GM12878 (cell line): ENCODE measurements around the gene LRRC47. TPM values are rescaled to one million over a fixed set of nuclear protein-coding genes. Genes with fewer than 3 reads are reported as not detected.

Experiments used
- ATAC-seq: fragments of 200-7000 bp; cut with Tn5 transposase; 3 replicates; pipeline ENCODE4 v1.9.1; 2020; ENCODE audit warnings: mild to moderate bottlenecking, moderate library complexity
- BruUV-seq: library from RNA; stranded (reverse); fragments of 400-500 nt; replicated peaks from 2 replicates; lab custom pipeline; 2021; lab: Mats Ljungman, UMichigan
- CTCF ChIA-PET: fragments of 300-600 bp; sonication (Branson Sonifier 250); formaldehyde crosslinking; extraction: SDS; loops from one replicate; lab custom pipeline; 2021; ENCODE audit warnings: inconsistent platforms; lab: Yijun Ruan, JAX
- POLR2A ChIA-PET: fragments of 350-600 bp; formaldehyde crosslinking; extraction: SDS; loops from one replicate; lab custom pipeline; 2021; ENCODE audit warnings: inconsistent platforms; lab: Charles Lee
- RAD21 ChIA-PET: fragments of 300-600 bp; sonication (Branson Sonifier 250); formaldehyde crosslinking; loops from one replicate; lab custom pipeline; 2023; ENCODE audit warnings: antibody characterized with exemption; ENCODE audit not compliant: unreplicated experiment; lab: Charles Lee
- SMC1A ChIA-PET: fragments of 300-600 bp; sonication (Branson Sonifier 250); formaldehyde crosslinking; loops from one replicate; lab custom pipeline; 2023; ENCODE audit not compliant: unreplicated experiment, uncharacterized antibody; lab: Charles Lee
- DNase-seq: peaks from one replicate; pipeline ENCODE4 v3.0.0-alpha.2; 2011; ENCODE audit warnings: low read depth, low spot score
- FAIRE-seq: peaks from 3 replicates; lab custom pipeline; 2011; peaks lifted over from hg19 to GRCh38; lab: Jason Lieb, UNC
- H2AFZ ChIP-seq: 2 replicates; pipeline ENCODE4 v1.6.0; 2011; ENCODE audit warnings: low read depth, low read length, control low read depth; ENCODE audit not compliant: control insufficient read depth
- H3K27ac ChIP-seq: 2 replicates; pipeline ENCODE4 v1.5.1; 2011; ENCODE audit warnings: control low read depth; ENCODE audit not compliant: control insufficient read depth, insufficient read depth
- H3K27me3 ChIP-seq, 2 experiments: replicated peaks in 1 of 2; 2 replicates each; pipeline versions ENCODE4 v1.6.0 to v1.6.1; 2011; ENCODE audit warnings: low read length in 1 of 2; ENCODE audit not compliant: control insufficient read depth in 2 of 2, insufficient read depth in 2 of 2
- H3K36me3 ChIP-seq, 2 experiments: 2 replicates each; pipeline ENCODE4 v1.5.1; 2011; ENCODE audit warnings: low read length in 1 of 2; ENCODE audit not compliant: control insufficient read depth in 2 of 2, insufficient read depth in 2 of 2
- H3K4me1 ChIP-seq: 2 replicates; pipeline ENCODE4 v1.6.1; 2011; ENCODE audit warnings: mild to moderate bottlenecking, low read length, moderate library complexity, mixed read lengths; ENCODE audit not compliant: control insufficient read depth, insufficient read depth
- H3K4me2 ChIP-seq: 2 replicates; pipeline ENCODE4 v1.6.0; 2011; ENCODE audit warnings: control low read depth; ENCODE audit not compliant: control insufficient read depth, insufficient read depth
- H3K4me3 ChIP-seq: fragments of 200-600 bp; sonication (generic); 2 replicates; pipeline ENCODE4 v1.5.1; 2016
- H3K79me2 ChIP-seq: 2 replicates; pipeline ENCODE4 v1.6.0; 2011; ENCODE audit warnings: low read length; ENCODE audit not compliant: control insufficient read depth, insufficient read depth
- H3K9ac ChIP-seq: 2 replicates; pipeline ENCODE4 v1.8.0; 2011; ENCODE audit warnings: low read length, control low read depth, mixed read lengths; ENCODE audit not compliant: control insufficient read depth, insufficient read depth
- H3K9me3 ChIP-seq: replicated peaks from 3 replicates; pipeline ENCODE4 v1.5.1; 2011; ENCODE audit warnings: mild to moderate bottlenecking, low read length; ENCODE audit not compliant: control insufficient read depth, insufficient read depth
- H4K20me1 ChIP-seq: 2 replicates; pipeline ENCODE4 v1.6.0; 2011; ENCODE audit not compliant: control insufficient read depth, insufficient read depth
- BCL11A ChIP-seq: IDR thresholded peaks from 2 replicates; pipeline ENCODE4 v1.6.1; 2011; ENCODE audit warnings: low read depth, low read length
- BMI1 ChIP-seq: fragments of 450-650 bp; IDR thresholded peaks from 2 replicates; pipeline ENCODE4 v1.6.1; 2016; ENCODE audit warnings: mild to moderate bottlenecking, moderate library complexity, borderline replicate concordance
- ETV6 ChIP-seq, 2 experiments: fragments of 450-650 bp in 1 of 2; IDR thresholded peaks in 1 of 2; conservative IDR thresholded peaks in 1 of 2; 2 replicates each; pipeline ENCODE4 v1.6.1; 2014; ENCODE audit warnings: antibody characterized with exemption in 1 of 2, borderline replicate concordance in 1 of 2, low read depth in 1 of 2, mild to moderate bottlenecking in 1 of 2, moderate library complexity in 1 of 2
- HDAC6 ChIP-seq: fragments of 200-600 bp; sonication (generic); IDR thresholded peaks from one replicate; pipeline ENCODE4 v1.8.0; 2017; ENCODE audit warnings: antibody characterized with exemption; ENCODE audit not compliant: unreplicated experiment
- HDGF ChIP-seq: fragments of 450-650 bp; IDR thresholded peaks from 2 replicates; pipeline ENCODE4 v1.6.1; 2016; ENCODE audit warnings: antibody characterized with exemption
- KAT2A ChIP-seq: conservative IDR thresholded peaks from 2 replicates; pipeline ENCODE4 v1.6.1; 2011; ENCODE audit warnings: low read depth, low read length; ENCODE audit not compliant: control insufficient read depth
- NBN ChIP-seq: fragments of 450-650 bp; IDR thresholded peaks from 2 replicates; pipeline ENCODE4 v1.6.1; 2016
- NFYA ChIP-seq: IDR thresholded peaks from 2 replicates; pipeline ENCODE4 v1.6.1; 2011; ENCODE audit warnings: low read depth, mild to moderate bottlenecking, low read length, improper control_type of control experiment, borderline replicate concordance
- POLR2A ChIP-seq: IDR thresholded peaks from 2 replicates; pipeline ENCODE4 v1.6.1; 2011; ENCODE audit warnings: low read depth, mild to moderate bottlenecking, low read length
- POU2F2 ChIP-seq: IDR thresholded peaks from 3 replicates; pipeline ENCODE4 v1.6.1; 2011; ENCODE audit warnings: low read depth, mild to moderate bottlenecking, low read length, borderline replicate concordance
- RUNX3 ChIP-seq: IDR thresholded peaks from 2 replicates; pipeline ENCODE4 v1.6.1; 2012; ENCODE audit warnings: low read length, inconsistent platforms
- SMC3 ChIP-seq: IDR thresholded peaks from 2 replicates; pipeline ENCODE4 v1.6.1; 2011; ENCODE audit warnings: low read length, improper control_type of control experiment, borderline replicate concordance
- SREBF1 ChIP-seq: IDR thresholded peaks from 2 replicates; pipeline ENCODE4 v1.6.1; 2012; ENCODE audit warnings: mild to moderate bottlenecking, low read length
- WGBS: methylation state at CpG from one replicate; pipeline ENCODE4 v1.1.6; 2016; ENCODE audit warnings: low lambda C conversion rate; ENCODE audit not compliant: insufficient replicate concordance, insufficient coverage; ENCODE audit errors: missing lambda C conversion rate; 5-methylcytosine and 5-hydroxymethylcytosine counted together
- in situ Hi-C: fragments of 300-500 bp; cut with MboI; formaldehyde crosslinking; loops from 9 replicates; pipeline ENCODE4 v1.14.3; 2018; ENCODE audit warnings: mixed read lengths
- intact Hi-C: fragments of 100-400 bp; cut with micrococcal nuclease; formaldehyde crosslinking; loops from one replicate; pipeline ENCODE4 v1.14.2; 2022; ENCODE audit not compliant: unreplicated experiment
- polyA plus RNA-seq, 11 experiments: library from polyadenylated mRNA; depleted of rRNA in 4 of 11; unstranded in 6 of 11; stranded (reverse) in 5 of 11; fragments of >200 nt; fragmentation: Nextera tagmentation in 4 of 11; fragmentation: Illumina TruSeq in 1 of 11; extraction: Ambion mirVana in 4 of 11; extraction: Trizol in 1 of 11; gene quantifications; 1 replicate in 1 of 11; 2 replicates in 10 of 11; pipeline versions ENCODE4 v1.2.1 to v1.2.3, GENCODE V29; 2011 to 2016; ENCODE audit warnings: inconsistent platforms in 2 of 11, missing spikeins in 2 of 11, low read depth in 1 of 11
- total RNA-seq, 4 experiments: library from RNA; depleted of rRNA in 3 of 4; stranded (reverse); fragments of >200 nt in 3 of 4; fragmentation: Illumina TruSeq in 1 of 4; extraction: Trizol in 1 of 4; gene quantifications; 2 replicates each; pipeline versions ENCODE4 v1.2.1 to v1.2.3, GENCODE V29; 2013 to 2021
- TF ChIP-seq, protein P1 (sequence below): IDR thresholded peaks from 2 replicates; pipeline ENCODE4 v1.6.1; 2012; ENCODE audit warnings: low read depth, low read length, improper control_type of control experiment
- TF ChIP-seq, protein P2 (sequence below), 3 experiments: IDR thresholded peaks in 2 of 3; conservative IDR thresholded peaks in 1 of 3; 2 replicates each; pipeline ENCODE4 v1.5.1; 2011; ENCODE audit warnings: low read depth in 3 of 3, low read length in 3 of 3, mild to moderate bottlenecking in 3 of 3, control low read depth in 2 of 3, moderate library complexity in 2 of 3, inconsistent platforms in 1 of 3, mixed read lengths in 1 of 3; ENCODE audit not compliant: control insufficient read depth in 2 of 3, insufficient read depth in 1 of 3; ENCODE audit errors: extremely low read depth in 1 of 3

LRRC47 gene
- total and polyA plus RNA-seq, 10 of the 15 experiments (the other 5 are each of a cell fraction or from before 2014, with no cell fraction given): 2.5 to 34.6 (median 18.2) TPM

DNA sequence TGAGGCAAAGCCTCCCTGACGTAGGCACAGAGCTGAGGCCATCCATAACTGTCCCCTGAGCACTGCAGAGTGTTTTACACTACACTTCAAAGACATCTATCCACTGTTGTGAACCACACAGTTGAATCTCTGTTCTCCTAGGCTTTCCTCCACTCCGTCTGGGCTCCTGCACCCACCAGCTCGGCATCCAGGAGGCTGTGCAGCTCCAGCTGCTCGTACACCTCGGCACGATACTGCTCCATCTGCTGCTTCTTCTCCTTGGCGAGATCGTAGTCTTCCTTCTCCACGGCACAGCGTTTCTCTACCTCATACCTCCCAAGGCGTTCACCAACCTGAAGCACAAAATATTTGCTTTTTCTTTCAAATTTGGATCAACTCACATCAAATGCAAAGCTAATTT lies 42.5 kb upstream of the LRRC47 start:
- WGBS: 98% methylated on average over 11 of the region's 11 CpGs
- TF ChIP-seq BCL11A (no peak), NBN (no peak), BMI1 (no peak), NFYA (no peak), KAT2A (no peak), POU2F2 (no peak), SREBF1 (no peak), RUNX3 (no peak), ETV6 (conservative IDR thresholded peaks at IDR 0.05 in 1 of 2, IDR thresholded peaks at IDR 0.05 in 1 of 2; ENCODE audit: borderline replicate concordance in 1 of 2, low read depth in 1 of 2) (no peak), HDGF (no peak), SMC3 (no peak), POLR2A (no peak), HDAC6 (no peak)
- TF ChIP-seq, protein P1, sequence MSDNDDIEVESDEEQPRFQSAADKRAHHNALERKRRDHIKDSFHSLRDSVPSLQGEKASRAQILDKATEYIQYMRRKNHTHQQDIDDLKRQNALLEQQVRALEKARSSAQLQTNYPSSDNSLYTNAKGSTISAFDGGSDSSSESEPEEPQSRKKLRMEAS: no peak
- TF ChIP-seq, protein P2, sequence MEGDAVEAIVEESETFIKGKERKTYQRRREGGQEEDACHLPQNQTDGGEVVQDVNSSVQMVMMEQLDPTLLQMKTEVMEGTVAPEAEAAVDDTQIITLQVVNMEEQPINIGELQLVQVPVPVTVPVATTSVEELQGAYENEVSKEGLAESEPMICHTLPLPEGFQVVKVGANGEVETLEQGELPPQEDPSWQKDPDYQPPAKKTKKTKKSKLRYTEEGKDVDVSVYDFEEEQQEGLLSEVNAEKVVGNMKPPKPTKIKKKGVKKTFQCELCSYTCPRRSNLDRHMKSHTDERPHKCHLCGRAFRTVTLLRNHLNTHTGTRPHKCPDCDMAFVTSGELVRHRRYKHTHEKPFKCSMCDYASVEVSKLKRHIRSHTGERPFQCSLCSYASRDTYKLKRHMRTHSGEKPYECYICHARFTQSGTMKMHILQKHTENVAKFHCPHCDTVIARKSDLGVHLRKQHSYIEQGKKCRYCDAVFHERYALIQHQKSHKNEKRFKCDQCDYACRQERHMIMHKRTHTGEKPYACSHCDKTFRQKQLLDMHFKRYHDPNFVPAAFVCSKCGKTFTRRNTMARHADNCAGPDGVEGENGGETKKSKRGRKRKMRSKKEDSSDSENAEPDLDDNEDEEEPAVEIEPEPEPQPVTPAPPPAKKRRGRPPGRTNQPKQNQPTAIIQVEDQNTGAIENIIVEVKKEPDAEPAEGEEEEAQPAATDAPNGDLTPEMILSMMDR (IDR thresholded peaks at IDR 0.05 in 2 of 3, conservative IDR thresholded peaks at IDR 0.05 in 1 of 3; ENCODE audit: control insufficient read depth in 2 of 3, extremely low read depth in 1 of 3, insufficient read depth in 1 of 3, low read depth in 3 of 3, low read length in 3 of 3): no peak
- H3K36me3 ChIP-seq: peaks cover 0 to 15% of the 10 kb centered on the region in 2 experiments; a peak in 3 of 4 replicates
- no peaks in the 10 kb centered on the region for H3K79me2 ChIP-seq
- H3K4me2 ChIP-seq: no peak overlapping the region
- H4K20me1 ChIP-seq: no peaks in the 10 kb centered on the region
- no peak for FAIRE-seq
- in situ Hi-C loops: no loop called here
- H3K9me3 ChIP-seq: peaks cover 9% of the 10 kb centered on the region; the same call in 2 of the 3 replicates
- no TSS peak for BruUV-seq
- ChIA-PET POLR2A (no interaction called here), RAD21 (no interaction called here), SMC1A (interaction anchor here (1.6 kb wide), 1 partner anchor 10 kb away, joined by 3 read pairs; no protein-coding TSS in a partner anchor), CTCF (interaction anchor here (0.9 kb wide), 1 partner anchor 15 kb away, joined by 3 read pairs; no protein-coding TSS in a partner anchor)
- H3K9ac ChIP-seq: no peak overlapping the region
- no peak overlapping the region for H3K4me3 ChIP-seq
- no peaks in the 10 kb centered on the region for H3K4me1 ChIP-seq
- no peak overlapping the region for H2AFZ ChIP-seq
- no peaks in the 10 kb centered on the region for H3K27me3 ChIP-seq
- ATAC-seq: no peak
- no peak overlapping the region for H3K27ac ChIP-seq
- intact Hi-C loops: no loop called here
- DNase-seq: no peak
